HEK293 (cell line): ENCODE results near the gene DENND1A.

Experiments used
- CTCF ChIA-PET: fragments of 350-600 bp; formaldehyde crosslinking; extraction: SDS; loops from one replicate; lab custom pipeline; 2021; ENCODE audit warnings: antibody characterized with exemption; lab: Yijun Ruan, JAX
- POLR2A ChIA-PET: fragments of 300-600 bp; formaldehyde crosslinking; extraction: SDS; loops from one replicate; lab custom pipeline; 2020; ENCODE audit warnings: antibody characterized with exemption, inconsistent platforms; lab: Yijun Ruan, JAX
- H3K27ac ChIP-seq: fragments of 200-500 bp; sonication (Bioruptor generic); 2 replicates; pipeline ENCODE4 v1.5.1; 2014; ENCODE audit warnings: low read depth, low read length, control low read depth, inconsistent platforms; ENCODE audit errors: extremely low read depth
- H3K36me3 ChIP-seq, 2 experiments: fragments of 200-500 bp in 1 of 2; sonication (Bioruptor generic) in 1 of 2; 1 replicate in 1 of 2; 2 replicates in 1 of 2; pipeline ENCODE4 v1.5.1; 2014 to 2017; ENCODE audit warnings: inconsistent platforms in 2 of 2, low read length in 2 of 2; ENCODE audit not compliant: control insufficient read depth in 2 of 2, insufficient read depth in 1 of 2
- H3K4me1 ChIP-seq: fragments of 200-500 bp; sonication (Bioruptor generic); 2 replicates; pipeline ENCODE4 v1.5.1; 2014; ENCODE audit warnings: mild to moderate bottlenecking, low read length, inconsistent platforms; ENCODE audit not compliant: control insufficient read depth, insufficient read depth
- H3K4me3 ChIP-seq: 2 replicates; pipeline ENCODE4 v1.5.1; 2011; ENCODE audit warnings: low read depth, mild to moderate bottlenecking, control low read depth, low read length, moderate library complexity
- H3K9me3 ChIP-seq: fragments of 200-500 bp; sonication (Bioruptor generic); 2 replicates; pipeline ENCODE4 v1.5.1; 2014; ENCODE audit warnings: low read depth, low read length, inconsistent platforms; ENCODE audit not compliant: control insufficient read depth, insufficient read depth
- GFI1B ChIP-seq: fragments of 450-650 bp; formaldehyde crosslinking; IDR thresholded peaks from 2 replicates; pipeline ENCODE4 v1.5.1; 2016; ENCODE audit warnings: missing biosample characterization, missing genetic modification characterization
- IKZF3 ChIP-seq: fragments of 450-650 bp; IDR thresholded peaks from 2 replicates; pipeline ENCODE4 v1.5.0; 2018; ENCODE audit warnings: missing biosample characterization, mild to moderate bottlenecking, missing genetic modification characterization, moderate library complexity
- MYNN ChIP-seq: fragments of 450-650 bp; formaldehyde crosslinking; IDR thresholded peaks from 2 replicates; pipeline ENCODE4 v1.5.1; 2016; ENCODE audit warnings: missing biosample characterization, missing genetic modification characterization, borderline replicate concordance
- MZF1 ChIP-seq: fragments of 450-650 bp; formaldehyde crosslinking; IDR thresholded peaks from 2 replicates; pipeline ENCODE4 v1.5.1; 2017; ENCODE audit warnings: missing biosample characterization, missing genetic modification characterization, borderline replicate concordance
- SETDB1 ChIP-seq: IDR thresholded peaks from one replicate; pipeline ENCODE4 v1.6.1; 2017; ENCODE audit warnings: mild to moderate bottlenecking, low read length, moderate library complexity, mixed read lengths; ENCODE audit not compliant: insufficient read length
- TRIM28 ChIP-seq: IDR thresholded peaks from 2 replicates; pipeline ENCODE4 v1.6.1; 2011; ENCODE audit warnings: low read length, control low read depth, borderline replicate concordance
- YY2 ChIP-seq: fragments of 450-650 bp; formaldehyde crosslinking; IDR thresholded peaks from 2 replicates; pipeline ENCODE4 v1.5.1; 2016; ENCODE audit warnings: missing biosample characterization, missing genetic modification characterization
- ZBTB10 ChIP-seq: fragments of 450-650 bp; formaldehyde crosslinking; IDR thresholded peaks from 2 replicates; pipeline ENCODE4 v1.5.1; 2016; ENCODE audit warnings: missing biosample characterization, missing genetic modification characterization
- ZBTB11 ChIP-seq: fragments of 450-650 bp; formaldehyde crosslinking; conservative IDR thresholded peaks from 2 replicates; pipeline ENCODE4 v1.5.1; 2016; ENCODE audit warnings: low read depth, missing biosample characterization, missing genetic modification characterization
- ZBTB21 ChIP-seq: fragments of 450-650 bp; formaldehyde crosslinking; IDR thresholded peaks from 2 replicates; pipeline ENCODE4 v1.5.1; 2017; ENCODE audit warnings: missing biosample characterization, missing genetic modification characterization
- ZFP37 ChIP-seq: fragments of 450-650 bp; formaldehyde crosslinking; IDR thresholded peaks from 2 replicates; pipeline ENCODE4 v1.5.1; 2016; ENCODE audit warnings: missing biosample characterization, missing genetic modification characterization
- ZFP69B ChIP-seq: fragments of 450-650 bp; formaldehyde crosslinking; IDR thresholded peaks from 2 replicates; pipeline ENCODE4 v1.5.1; 2016; ENCODE audit warnings: missing biosample characterization, missing genetic modification characterization
- ZNF140 ChIP-seq: fragments of 450-650 bp; formaldehyde crosslinking; IDR thresholded peaks from 2 replicates; pipeline ENCODE4 v1.5.1; 2016; ENCODE audit warnings: missing biosample characterization, missing genetic modification characterization
- ZNF146 ChIP-seq: fragments of 450-650 bp; formaldehyde crosslinking; IDR thresholded peaks from 2 replicates; pipeline ENCODE4 v1.5.1; 2016; ENCODE audit warnings: missing biosample characterization, missing genetic modification characterization
- ZNF169 ChIP-seq: fragments of 450-650 bp; formaldehyde crosslinking; IDR thresholded peaks from 2 replicates; pipeline ENCODE4 v1.5.1; 2016; ENCODE audit warnings: missing biosample characterization, missing genetic modification characterization
- ZNF175 ChIP-seq: fragments of 450-650 bp; formaldehyde crosslinking; IDR thresholded peaks from 2 replicates; pipeline ENCODE4 v1.5.1; 2016; ENCODE audit warnings: missing biosample characterization, missing genetic modification characterization
- ZNF302 ChIP-seq: fragments of 450-650 bp; formaldehyde crosslinking; IDR thresholded peaks from 2 replicates; pipeline ENCODE4 v1.5.1; 2016; ENCODE audit warnings: missing biosample characterization, missing genetic modification characterization, low read depth
- ZNF324 ChIP-seq: fragments of 450-650 bp; formaldehyde crosslinking; IDR thresholded peaks from 2 replicates; pipeline ENCODE4 v1.5.1; 2016; ENCODE audit warnings: missing biosample characterization, missing genetic modification characterization
- ZNF488 ChIP-seq: fragments of 450-650 bp; formaldehyde crosslinking; IDR thresholded peaks from 2 replicates; pipeline ENCODE4 v1.5.1; 2016; ENCODE audit warnings: missing biosample characterization, missing genetic modification characterization
- ZNF585B ChIP-seq: fragments of 450-650 bp; formaldehyde crosslinking; IDR thresholded peaks from 2 replicates; pipeline ENCODE4 v1.5.1; 2016; ENCODE audit warnings: missing biosample characterization, missing genetic modification characterization
- ZNF645 ChIP-seq: fragments of 450-650 bp; formaldehyde crosslinking; IDR thresholded peaks from 2 replicates; pipeline ENCODE4; 2016; ENCODE audit warnings: missing biosample characterization, missing genetic modification characterization
- ZNF658 ChIP-seq: fragments of 450-650 bp; formaldehyde crosslinking; IDR thresholded peaks from 2 replicates; pipeline ENCODE4; 2016; ENCODE audit warnings: missing biosample characterization, missing genetic modification characterization
- ZNF707 ChIP-seq: fragments of 450-650 bp; formaldehyde crosslinking; IDR thresholded peaks from 2 replicates; pipeline ENCODE4 v1.5.1; 2016; ENCODE audit warnings: missing biosample characterization, missing genetic modification characterization
- ZNF843 ChIP-seq: fragments of 450-650 bp; formaldehyde crosslinking; IDR thresholded peaks from 2 replicates; pipeline ENCODE4 v1.5.1; 2016; ENCODE audit warnings: missing biosample characterization, missing genetic modification characterization

The DENND1A gene

GRCh38 chr9:123723135-123723875, 206.6 kb downstream of the DENND1A start:
- Histone ChIP-seq H3K36me3 (no peaks in the 10 kb centered on the region), H3K4me3 (no peak overlapping the region), H3K4me1 (no peaks in the 10 kb centered on the region), H3K27ac (no peak overlapping the region), H3K9me3 (no peaks in the 10 kb centered on the region)
- TF ChIP-seq TRIM28: no peak
- TF ChIP-seq ZFP37 (tag by site-specific recombination): no peak
- TF ChIP-seq ZNF175: no peak
- TF ChIP-seq ZNF140: no peak
- no peak for TF ChIP-seq MZF1 (tag by site-specific recombination)
- TF ChIP-seq ZNF843 (tag by site-specific recombination): no peak
- TF ChIP-seq ZNF488 (tag by site-specific recombination): no peak
- TF ChIP-seq ZNF645 (tag by site-specific recombination): no peak
- no peak for TF ChIP-seq ZNF707
- TF ChIP-seq ZNF169 (tag by site-specific recombination): no peak
- TF ChIP-seq ZBTB21 (tag by site-specific recombination): no peak
- no peak for TF ChIP-seq YY2 (tag by site-specific recombination)
- TF ChIP-seq ZBTB10: no peak
- no peak for TF ChIP-seq ZFP69B (tag by site-specific recombination)
- no peak for TF ChIP-seq ZNF324 (tag by site-specific recombination)
- TF ChIP-seq GFI1B (tag by site-specific recombination): no peak
- no peak for TF ChIP-seq MYNN (tag by site-specific recombination)
- CTCF ChIA-PET: interaction anchor here (0.7 kb wide), 1 partner anchor 147 kb away, joined by 3 read pairs; no protein-coding TSS in a partner anchor
- POLR2A ChIA-PET: no interaction called here

GRCh38 chr9:123722378-123722777, 207.5 kb downstream of the DENND1A start:
- POLR2A ChIA-PET: interaction anchor here (0.6 kb wide), 1 partner anchor 16 kb away, joined by 3 read pairs; no protein-coding TSS in a partner anchor
- peak; percentile 79 for TF ChIP-seq SETDB1
- no peak for TF ChIP-seq IKZF3 (tag by site-specific recombination)
- no peak for TF ChIP-seq ZBTB11 (tag by site-specific recombination)
- TF ChIP-seq TRIM28: peak; percentile 47; the same call in 1 of the 2 replicates
- no peak for TF ChIP-seq ZNF658 (tag by site-specific recombination)
- no peak for TF ChIP-seq ZNF302 (tag by site-specific recombination)
- TF ChIP-seq ZNF146 (tag by site-specific recombination): no peak
- TF ChIP-seq ZNF585B: peak; percentile 95
- peaks cover 2% of the 10 kb centered on the region; the same call in 1 of the 2 replicates for H3K4me1 ChIP-seq
- H3K36me3 ChIP-seq: no peaks in the 10 kb centered on the region
- no peak overlapping the region for H3K27ac ChIP-seq
- H3K9me3 ChIP-seq: no peaks in the 10 kb centered on the region
- CTCF ChIA-PET: no interaction called here
- H3K4me3 ChIP-seq: no peak overlapping the region
